Esophagus muscularis mucosa (tissue), 4 donors: Measurements from ENCODE around the gene PLAC1. TPM values are rescaled to one million over a fixed set of nuclear protein-coding genes. Genes with fewer than 3 reads are reported as not detected.

Source experiments
- DNase-seq: peaks from one replicate; pipeline ENCODE4 v3.0.0-alpha.2; 2017; ENCODE audit errors: extremely low spot score
- H3K27ac ChIP-seq, 4 donors: fragments of 200-600 bp; sonication (generic); replicated peaks in 1 of 4; 1 replicate in 3 of 4; 2 replicates in 1 of 4; pipeline ENCODE4 v1.5.1; 2016 to 2019; ENCODE audit warnings: mild to moderate bottlenecking in 1 of 4
- H3K27me3 ChIP-seq, 4 donors: fragments of 200-600 bp; sonication (generic); one replicate each; pipeline versions ENCODE4 v1.5.1 to v1.6.0; 2016 to 2019
- H3K36me3 ChIP-seq, 4 donors: fragments of 200-600 bp; sonication (generic); one replicate each; pipeline ENCODE4 v1.5.1; 2016 to 2019
- H3K4me1 ChIP-seq, 4 donors: fragments of 200-600 bp; sonication (generic); one replicate each; pipeline ENCODE4 v1.5.1; 2016 to 2019
- H3K4me3 ChIP-seq, 4 donors: fragments of 200-600 bp; sonication (generic); 1 replicate in 2 of 4; 2 replicates in 2 of 4; pipeline ENCODE4 v1.5.1; 2016 to 2019; ENCODE audit warnings: mild to moderate bottlenecking in 4 of 4, moderate library complexity in 1 of 4
- H3K9me3 ChIP-seq, 4 donors: fragments of 200-600 bp; sonication (generic); 1 replicate in 3 of 4; 2 replicates in 1 of 4; pipeline ENCODE4 v1.5.1; 2016 to 2019
- CTCF ChIP-seq, 3 experiments: fragments of 200-600 bp in 2 of 3; fragments of 450-650 bp in 1 of 3; sonication (generic) in 2 of 3; IDR thresholded peaks; one replicate each; pipeline ENCODE4 v1.5.1; 2017 to 2019; ENCODE audit warnings: antibody characterized with exemption in 3 of 3, mild to moderate bottlenecking in 2 of 3, moderate library complexity in 1 of 3
- EP300 ChIP-seq: sonication (generic); formaldehyde crosslinking; IDR thresholded peaks from one replicate; pipeline ENCODE4 v1.6.1; 2017; ENCODE audit warnings: antibody characterized with exemption
- POLR2A ChIP-seq: fragments of 450-650 bp; IDR thresholded peaks from one replicate; pipeline ENCODE4 v1.6.1; 2017; ENCODE audit warnings: antibody characterized with exemption, moderate library complexity, mild to moderate bottlenecking, low read depth
- POLR2AphosphoS5 ChIP-seq, 2 donors: sonication (generic); formaldehyde crosslinking; IDR thresholded peaks; one replicate each; pipeline ENCODE4 v1.6.1; 2017; ENCODE audit warnings: antibody characterized with exemption in 2 of 2
- WGBS: methylation state at CpG from one replicate; pipeline ENCODE4 v1.1.5; 2018; 5-methylcytosine and 5-hydroxymethylcytosine counted together
- intact Hi-C: fragments of 100-400 bp; cut with DNase I; formaldehyde crosslinking; loops from one replicate; pipeline ENCODE4 v1.15.1; 2023
- total RNA-seq, 4 donors: library from RNA; depleted of rRNA; stranded (reverse); fragments of >200 nt; gene quantifications; one replicate each; pipeline versions ENCODE4 v1.1.0 to v1.2.1, GENCODE V29; 2016

The PLAC1 gene
- total RNA-seq, 4 donors from 2014 or later: not detected

DNA sequence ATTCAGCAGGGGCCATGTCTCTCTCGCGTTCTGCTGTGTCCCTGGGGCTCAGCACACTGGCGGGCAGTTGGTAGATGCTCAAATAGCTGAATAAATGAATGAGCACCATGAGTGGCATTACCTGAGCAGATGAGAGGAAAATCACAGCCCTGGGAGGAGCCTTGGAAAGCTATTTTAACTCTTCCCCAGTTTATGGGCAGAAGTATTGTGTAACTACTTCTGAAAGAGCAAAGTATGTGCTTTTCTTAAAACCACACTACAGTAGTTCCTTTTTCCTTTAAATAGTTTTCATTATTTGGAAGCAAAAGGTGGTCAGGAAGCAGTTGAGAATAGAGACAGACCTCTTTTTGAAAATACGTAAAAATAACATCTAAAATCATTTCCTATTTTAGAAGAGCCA is 3.0 kb upstream of the PLAC1 start:
- 61% methylated on average over 4 of the region's 4 CpGs for WGBS
- no peaks in the 10 kb centered on the region for H3K36me3 ChIP-seq
- H3K9me3 ChIP-seq: no peaks in the 10 kb centered on the region
- H3K4me1 ChIP-seq: no peaks in the 10 kb centered on the region
- H3K4me3 ChIP-seq: no peak overlapping the region
- intact Hi-C loops: no loop called here
- no peak overlapping the region for H3K27ac ChIP-seq
- H3K27me3 ChIP-seq: no peaks in the 10 kb centered on the region
- no peak for TF ChIP-seq CTCF (IDR thresholded peaks at IDR 0.05)
- TF ChIP-seq POLR2AphosphoS5 (IDR thresholded peaks at IDR 0.05): no peak
- no peak for TF ChIP-seq POLR2A
- no peak for TF ChIP-seq EP300
- DNase-seq: no peak

- no peak for DNase-seq
- WGBS: 17% methylated on average over 1 of the region's 1 CpG
- intact Hi-C loops: no loop called here
- no peaks in the 10 kb centered on the region for H3K4me1 ChIP-seq
- no peaks in the 10 kb centered on the region for H3K36me3 ChIP-seq
- H3K4me3 ChIP-seq: no peak overlapping the region
- no peak overlapping the region for H3K27ac ChIP-seq
- TF ChIP-seq EP300 (no peak), POLR2AphosphoS5 (IDR thresholded peaks at IDR 0.05) (no peak), POLR2A (no peak), CTCF (IDR thresholded peaks at IDR 0.05) (no peak)
- H3K9me3 ChIP-seq: no peaks in the 10 kb centered on the region
- H3K27me3 ChIP-seq: no peaks in the 10 kb centered on the region
Observed at GRCh38 chrX:134660627-134661026, 2.4 kb upstream of the PLAC1 start.

- Histone ChIP-seq H3K4me1 (no peaks in the 10 kb centered on the region), H3K4me3 (no peak overlapping the region), H3K9me3 (no peaks in the 10 kb centered on the region), H3K27ac (no peak overlapping the region), H3K27me3 (no peaks in the 10 kb centered on the region), H3K36me3 (no peaks in the 10 kb centered on the region)
- 93% methylated on average over 1 of the region's 1 CpG for WGBS
- no peak for TF ChIP-seq POLR2AphosphoS5 (IDR thresholded peaks at IDR 0.05)
- no peak for TF ChIP-seq CTCF (IDR thresholded peaks at IDR 0.05)
- TF ChIP-seq POLR2A: no peak
- no peak for TF ChIP-seq EP300
- no peak for DNase-seq
- intact Hi-C loops: no loop called here
Observed at GRCh38 chrX:134659761-134660160, 1.5 kb upstream of the PLAC1 start.

DNA sequence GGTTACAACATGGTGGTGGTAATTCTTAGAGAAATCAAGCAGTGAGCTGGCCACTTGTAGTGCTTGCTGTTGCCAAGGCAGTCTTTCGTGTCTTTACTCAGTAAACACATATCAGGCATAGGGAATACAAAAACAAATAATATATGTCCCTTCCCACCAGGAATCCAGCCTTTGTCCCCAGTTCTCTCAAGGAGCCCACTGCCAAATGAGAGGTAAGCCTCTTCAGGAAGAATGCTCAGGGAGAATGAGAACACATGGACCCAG is 421 bp upstream of the PLAC1 start:
- no peak overlapping the region for H3K4me3 ChIP-seq
- intact Hi-C loops: no loop called here
- no peak for DNase-seq
- 58% methylated on average over 1 of the region's 1 CpG for WGBS
- H3K4me1 ChIP-seq: no peaks in the 10 kb centered on the region
- H3K9me3 ChIP-seq: no peaks in the 10 kb centered on the region
- no peaks in the 10 kb centered on the region for H3K36me3 ChIP-seq
- no peaks in the 10 kb centered on the region for H3K27me3 ChIP-seq
- TF ChIP-seq POLR2AphosphoS5 (IDR thresholded peaks at IDR 0.05): no peak
- TF ChIP-seq EP300: no peak
- TF ChIP-seq POLR2A: no peak
- no peak for TF ChIP-seq CTCF (IDR thresholded peaks at IDR 0.05)
- no peak overlapping the region for H3K27ac ChIP-seq

GRCh38 chrX:134654398-134655012 is 3.8 kb downstream of the PLAC1 start:
- Histone ChIP-seq H3K4me1 (no peaks in the 10 kb centered on the region), H3K27ac (no peak overlapping the region), H3K4me3 (no peak overlapping the region), H3K27me3 (no peaks in the 10 kb centered on the region), H3K9me3 (no peaks in the 10 kb centered on the region), H3K36me3 (no peaks in the 10 kb centered on the region)
- 33% methylated on average over 2 of the region's 3 CpGs for WGBS
- DNase-seq: no peak
- TF ChIP-seq POLR2AphosphoS5 (IDR thresholded peaks at IDR 0.05) (no peak), CTCF (IDR thresholded peaks at IDR 0.05) (no peak), EP300 (no peak)
- intact Hi-C loops: no loop called here
